ENCODE measurements around the gene WNT3.

GRCh38 chr17:46805771-46806170 is 12.7 kb downstream of the WNT3 start:
- TF ChIP-seq, protein P1, sequence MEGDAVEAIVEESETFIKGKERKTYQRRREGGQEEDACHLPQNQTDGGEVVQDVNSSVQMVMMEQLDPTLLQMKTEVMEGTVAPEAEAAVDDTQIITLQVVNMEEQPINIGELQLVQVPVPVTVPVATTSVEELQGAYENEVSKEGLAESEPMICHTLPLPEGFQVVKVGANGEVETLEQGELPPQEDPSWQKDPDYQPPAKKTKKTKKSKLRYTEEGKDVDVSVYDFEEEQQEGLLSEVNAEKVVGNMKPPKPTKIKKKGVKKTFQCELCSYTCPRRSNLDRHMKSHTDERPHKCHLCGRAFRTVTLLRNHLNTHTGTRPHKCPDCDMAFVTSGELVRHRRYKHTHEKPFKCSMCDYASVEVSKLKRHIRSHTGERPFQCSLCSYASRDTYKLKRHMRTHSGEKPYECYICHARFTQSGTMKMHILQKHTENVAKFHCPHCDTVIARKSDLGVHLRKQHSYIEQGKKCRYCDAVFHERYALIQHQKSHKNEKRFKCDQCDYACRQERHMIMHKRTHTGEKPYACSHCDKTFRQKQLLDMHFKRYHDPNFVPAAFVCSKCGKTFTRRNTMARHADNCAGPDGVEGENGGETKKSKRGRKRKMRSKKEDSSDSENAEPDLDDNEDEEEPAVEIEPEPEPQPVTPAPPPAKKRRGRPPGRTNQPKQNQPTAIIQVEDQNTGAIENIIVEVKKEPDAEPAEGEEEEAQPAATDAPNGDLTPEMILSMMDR (IDR thresholded peaks at IDR 0.05) = no peak
- TF ChIP-seq ZFX (IDR thresholded peaks at IDR 0.05; ENCODE audit: borderline replicate concordance) = no peak

All from 22Rv1 (cell line).